ENCODE results near the gene COL28A1.
"Not testable (repeated sequence)": the region's sequence is repeated elsewhere in the genome, so short reads cannot be mapped to it uniquely, and the experiment has no call there.

Gene COL28A1

DNA sequence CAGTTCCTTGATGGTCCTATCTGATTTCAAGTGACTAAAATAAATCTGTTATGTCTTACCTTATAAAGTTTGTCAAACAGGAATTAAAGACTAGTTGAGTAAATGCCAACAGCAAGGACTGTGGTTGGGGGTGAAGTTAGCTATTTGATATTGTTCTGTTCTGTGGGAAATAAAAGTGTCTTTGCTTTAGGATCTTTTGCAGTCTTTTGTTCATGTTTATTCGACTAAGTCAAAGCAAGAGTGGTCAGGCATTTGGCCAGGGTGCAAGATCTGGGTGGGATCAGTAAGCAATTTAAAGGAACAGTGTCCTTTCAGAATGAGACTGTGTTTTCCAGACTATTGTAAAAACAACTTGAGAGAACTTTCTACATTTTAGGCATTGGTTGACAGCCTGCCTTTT is at the start of gene COL28A1:
TSS of gene COL28A1 (minus strand) at position 183 of the 400 bp plus-strand sequence. CDS start 2,998 bp downstream, outside the sequence.
- no peak for DNase-seq

DNA sequence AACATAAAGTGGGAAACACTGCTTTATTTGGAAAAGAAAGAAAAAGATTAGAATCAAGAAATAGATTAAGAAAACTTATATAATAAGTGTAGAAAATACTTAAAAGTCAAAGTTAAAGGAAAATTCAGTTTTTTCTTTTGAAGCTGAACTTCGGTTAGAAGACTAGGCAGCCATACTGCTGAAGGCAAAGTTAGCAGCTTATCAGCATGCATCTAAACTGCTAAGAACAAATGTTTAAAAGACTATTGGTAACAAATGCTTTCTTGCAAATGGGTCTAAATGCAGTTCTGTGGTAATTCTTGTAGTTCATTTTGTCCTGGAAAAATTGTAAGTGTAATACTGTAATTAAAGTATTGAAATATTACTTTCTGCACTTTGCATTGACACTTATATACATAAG is 49.0 kb upstream of the COL28A1 start:
- no peak for DNase-seq

DNA sequence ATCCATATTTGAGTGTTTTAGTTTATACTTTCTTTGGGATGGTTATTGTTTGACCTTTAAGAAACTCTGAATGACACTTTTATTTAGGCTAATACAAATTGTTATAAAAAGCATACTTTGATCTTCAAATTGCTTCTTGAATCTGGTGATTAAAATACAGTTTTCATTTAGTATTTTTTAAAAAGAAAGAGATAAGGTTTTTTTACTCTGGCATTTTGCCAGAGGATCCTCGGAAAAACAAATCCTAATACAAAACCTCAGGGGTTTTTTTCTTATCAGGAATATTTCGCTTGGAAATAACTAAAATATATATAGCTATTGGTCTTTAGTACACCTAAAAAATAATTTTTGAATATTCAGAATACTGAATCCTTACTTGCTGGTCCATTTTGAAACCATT is 48.1 kb upstream of the COL28A1 start:
- DNase-seq, result no peak

DNA sequence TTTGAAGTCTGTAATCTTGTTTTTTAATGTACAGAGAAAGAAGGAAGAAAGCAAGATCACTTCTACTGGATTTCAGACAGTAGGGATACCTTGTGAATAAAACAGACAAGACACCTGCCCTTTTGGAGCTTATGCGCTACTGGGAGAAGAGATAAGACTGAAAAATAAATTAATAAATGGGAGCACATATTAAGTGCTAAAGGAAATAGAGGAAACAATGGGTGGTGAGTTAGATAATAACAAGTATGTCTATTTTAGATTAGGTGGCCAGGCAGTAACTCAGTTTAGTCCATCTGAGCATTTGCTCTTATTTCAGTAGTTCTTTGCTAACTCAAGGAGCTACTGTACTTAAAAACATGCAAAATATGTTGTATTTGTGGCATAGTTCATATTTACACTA is 46.9 kb upstream of the COL28A1 start:
- DNase-seq, result no peak

DNA sequence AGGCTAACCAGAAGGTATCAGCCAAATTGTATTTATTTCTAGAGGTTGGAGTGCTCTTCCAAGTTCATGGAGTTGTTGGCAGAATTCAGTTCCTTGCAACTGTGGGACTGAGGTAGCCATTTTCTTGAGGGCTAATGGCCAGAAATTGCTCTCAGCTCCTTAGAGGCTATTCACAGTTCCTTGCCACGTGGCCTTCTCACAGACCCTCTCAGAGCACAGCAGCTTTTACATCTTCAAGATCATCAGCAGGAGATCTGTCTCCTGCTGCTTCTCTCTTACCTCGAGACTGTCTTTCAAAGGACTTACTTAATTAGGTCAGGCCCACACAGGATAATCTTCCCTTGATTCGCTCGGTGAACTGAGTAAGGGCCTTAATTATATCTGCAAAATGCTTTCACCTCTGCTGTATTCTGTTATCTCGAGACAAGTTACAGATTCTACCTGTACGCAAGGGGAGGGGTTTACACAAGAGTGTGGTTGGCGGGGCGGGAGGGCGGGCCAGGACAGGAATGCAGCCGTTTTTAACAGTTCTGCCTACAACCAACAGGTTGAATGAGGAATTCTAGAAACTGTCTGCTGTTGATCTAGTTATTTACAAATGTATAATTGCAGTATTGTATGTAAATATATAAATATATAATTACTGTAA is 46.0 kb upstream of the COL28A1 start:
- DNase-seq, result no peak

DNA sequence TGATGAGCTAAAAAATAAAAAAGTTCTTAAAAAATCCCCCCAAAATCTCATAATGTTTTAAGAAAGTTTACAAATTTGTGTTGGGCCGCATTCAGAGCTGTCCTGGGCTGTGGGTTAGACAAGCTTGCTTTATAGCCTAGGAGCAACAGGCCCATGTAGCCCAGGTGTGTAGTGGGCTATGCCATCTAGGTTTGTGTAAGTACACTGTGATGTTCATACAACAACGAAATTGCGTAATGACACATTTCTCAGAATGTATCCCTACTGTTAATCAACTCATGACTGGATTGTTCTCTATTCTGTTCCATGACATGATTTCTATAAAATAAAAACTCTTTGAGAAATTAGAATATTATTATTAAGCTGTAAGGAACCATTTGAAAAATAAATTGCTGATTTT is 44.0 kb upstream of the COL28A1 start:
- no peak for DNase-seq

DNA sequence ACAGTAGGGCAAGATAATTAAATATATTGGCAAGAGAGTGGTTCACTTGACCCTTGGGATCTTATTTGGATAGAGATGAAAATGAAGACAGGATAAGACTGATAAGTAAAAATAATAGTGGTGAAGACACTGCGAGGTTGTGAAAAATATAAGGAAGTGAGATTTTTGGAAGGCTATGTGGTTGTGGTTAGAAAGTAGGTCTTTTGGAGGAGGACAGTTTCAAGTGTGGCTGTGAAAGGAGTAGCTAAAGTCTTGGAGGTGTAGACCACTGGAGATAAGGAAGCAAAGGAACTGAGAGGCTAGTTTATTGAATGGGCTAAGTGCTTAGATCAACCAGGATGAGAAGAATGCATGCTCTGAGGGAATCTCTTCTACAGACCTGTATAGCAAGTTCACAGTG is 42.2 kb upstream of the COL28A1 start:
- no peak for DNase-seq

DNA sequence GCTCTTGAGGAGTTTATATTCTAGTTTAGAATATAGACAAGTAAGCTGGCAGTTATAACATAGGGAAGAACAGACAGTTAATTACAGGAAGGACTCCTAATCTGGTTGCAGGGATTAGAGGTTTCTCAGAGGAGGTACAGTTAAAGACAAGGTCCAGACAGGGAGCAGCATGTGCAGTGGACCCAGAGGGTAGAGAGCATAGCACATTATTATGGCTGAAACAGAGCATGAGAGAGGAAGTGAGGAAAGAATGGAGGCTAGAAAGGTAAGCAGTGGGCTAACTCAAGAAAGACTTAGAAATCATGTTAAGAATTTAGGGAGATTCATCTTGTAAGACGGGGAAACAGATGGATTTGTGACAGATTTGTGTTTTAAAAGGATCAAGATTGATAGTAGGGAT is 40.7 kb upstream of the COL28A1 start:
- DNase-seq, result no peak

DNA sequence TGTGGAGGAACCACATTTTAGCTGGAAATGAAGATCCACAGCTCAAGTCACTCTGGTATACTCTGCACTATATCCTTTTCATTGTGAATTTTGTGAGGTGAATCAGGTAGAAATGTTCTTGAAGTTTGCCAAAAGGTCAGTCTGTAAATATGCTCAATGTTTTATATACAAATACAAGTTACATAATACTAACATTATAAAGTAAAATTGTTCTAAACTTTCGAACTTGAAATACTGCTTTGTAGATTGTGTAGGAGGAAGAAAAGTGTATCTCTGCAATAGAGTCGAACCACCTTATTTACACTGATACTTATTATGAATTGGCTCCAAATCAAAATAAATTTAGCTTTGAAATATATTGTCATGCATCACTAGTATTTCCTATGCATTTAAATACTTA is 38.0 kb upstream of the COL28A1 start:
- DNase-seq, result no peak

DNA sequence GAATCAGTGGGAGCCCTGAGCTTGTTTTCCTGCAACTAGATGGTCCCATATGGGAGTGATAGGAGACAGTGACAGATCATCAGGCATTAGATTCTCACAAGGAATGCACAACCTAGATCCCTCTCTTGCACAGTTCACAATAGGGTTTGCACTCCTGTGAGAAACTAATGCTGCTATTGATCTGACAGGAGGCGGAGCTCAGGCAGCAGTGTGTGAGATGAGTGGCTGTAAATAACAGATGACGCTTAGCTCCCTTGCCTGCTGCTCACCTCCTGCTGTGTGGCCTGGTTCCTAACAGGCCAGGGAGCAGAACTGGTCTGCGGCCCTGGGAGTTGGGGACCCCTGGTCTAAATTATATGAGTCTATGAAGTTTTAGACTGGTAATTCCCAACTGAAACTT is 34.9 kb upstream of the COL28A1 start:
- DNase-seq, result no peak

DNA sequence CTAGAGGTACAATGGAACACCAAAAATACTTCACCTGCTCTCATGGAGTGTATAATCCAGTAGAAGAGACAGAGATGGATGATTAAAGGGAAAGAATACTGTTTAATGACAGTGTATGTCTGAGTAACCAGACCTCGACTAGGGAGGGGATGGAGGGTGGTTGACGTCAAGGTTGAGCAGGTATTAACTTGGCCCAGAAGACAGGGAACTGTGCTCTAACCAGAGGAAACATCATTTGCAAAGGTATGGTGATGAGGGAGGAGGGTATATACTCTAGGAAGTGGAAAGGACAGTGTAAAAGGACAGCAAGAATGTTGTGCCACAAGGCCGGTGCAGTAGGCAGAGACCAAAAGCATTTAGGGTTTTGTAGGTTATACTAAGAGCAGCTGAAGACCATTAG is 33.9 kb upstream of the COL28A1 start:
- no peak for DNase-seq

DNA sequence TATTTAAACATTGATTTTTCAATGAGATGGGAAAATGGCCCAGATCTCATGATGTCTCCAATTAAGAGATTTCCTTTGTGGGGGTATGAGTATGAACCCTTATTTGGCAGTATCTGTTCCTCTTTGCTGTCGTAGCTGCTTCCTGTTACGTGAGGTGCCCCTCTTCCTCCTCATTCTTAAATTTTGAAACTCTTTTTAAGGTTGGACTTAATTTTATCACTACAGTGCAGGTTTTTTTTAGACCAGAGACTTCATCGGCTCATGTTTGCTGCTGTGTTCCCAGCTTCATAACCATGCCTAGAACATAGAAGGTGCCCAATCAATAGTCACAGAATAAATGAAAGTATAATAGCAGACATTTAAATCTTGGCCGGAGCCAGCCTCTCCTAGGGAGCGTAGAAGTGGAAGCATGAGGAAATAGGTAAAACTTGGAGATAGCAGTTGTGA is 33.4 kb upstream of the COL28A1 start:
- DNase-seq, result no peak

DNA sequence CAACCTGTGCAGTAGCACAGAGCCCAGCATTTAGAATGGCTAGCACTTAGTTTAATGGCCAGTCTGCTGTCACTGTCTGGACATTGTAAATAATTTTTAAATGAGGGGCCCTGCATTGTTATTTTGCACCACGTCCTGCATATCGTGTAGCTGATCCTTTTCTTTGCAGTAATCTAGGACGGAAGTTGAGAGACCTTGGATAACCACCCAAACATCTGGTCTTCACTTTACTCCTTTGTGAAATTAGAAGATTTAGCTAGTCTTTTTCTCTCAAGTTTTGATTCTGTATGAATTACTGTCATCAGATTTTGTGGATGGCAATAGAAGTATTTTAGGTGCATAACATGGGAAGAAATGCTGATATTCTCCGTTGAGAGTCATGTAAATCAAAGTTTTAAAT is 32.9 kb upstream of the COL28A1 start:
- no peak for DNase-seq

DNA sequence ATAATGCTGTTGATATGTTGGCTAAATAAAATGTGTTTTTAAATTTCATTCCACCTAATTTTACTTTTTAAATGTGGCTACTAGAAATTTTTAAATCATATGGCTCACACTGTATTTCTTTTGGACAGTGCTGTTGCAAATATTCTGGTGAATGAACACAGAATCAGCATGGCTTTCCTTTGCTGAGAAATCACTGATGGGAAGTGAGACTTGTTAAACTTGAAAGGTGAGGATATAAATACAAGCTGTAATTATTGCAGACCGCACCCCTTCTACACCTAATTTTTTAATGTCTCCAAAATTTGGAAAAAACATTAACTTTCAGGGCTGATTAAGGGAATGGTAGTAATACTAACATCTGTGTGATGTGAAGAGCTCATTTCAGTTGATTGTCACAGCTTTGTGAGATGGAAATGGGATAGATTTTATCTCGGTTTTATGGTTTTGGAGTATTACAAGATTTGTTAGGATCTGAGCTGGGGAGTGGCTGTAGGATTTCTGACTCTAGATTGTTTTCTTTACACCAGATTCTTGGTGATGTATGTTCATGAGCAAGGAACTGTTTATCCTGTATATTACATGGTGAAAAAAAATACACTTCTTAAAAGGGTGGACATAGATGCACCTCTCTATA is 32.3 kb upstream of the COL28A1 start:
- DNase-seq, result no peak

DNA sequence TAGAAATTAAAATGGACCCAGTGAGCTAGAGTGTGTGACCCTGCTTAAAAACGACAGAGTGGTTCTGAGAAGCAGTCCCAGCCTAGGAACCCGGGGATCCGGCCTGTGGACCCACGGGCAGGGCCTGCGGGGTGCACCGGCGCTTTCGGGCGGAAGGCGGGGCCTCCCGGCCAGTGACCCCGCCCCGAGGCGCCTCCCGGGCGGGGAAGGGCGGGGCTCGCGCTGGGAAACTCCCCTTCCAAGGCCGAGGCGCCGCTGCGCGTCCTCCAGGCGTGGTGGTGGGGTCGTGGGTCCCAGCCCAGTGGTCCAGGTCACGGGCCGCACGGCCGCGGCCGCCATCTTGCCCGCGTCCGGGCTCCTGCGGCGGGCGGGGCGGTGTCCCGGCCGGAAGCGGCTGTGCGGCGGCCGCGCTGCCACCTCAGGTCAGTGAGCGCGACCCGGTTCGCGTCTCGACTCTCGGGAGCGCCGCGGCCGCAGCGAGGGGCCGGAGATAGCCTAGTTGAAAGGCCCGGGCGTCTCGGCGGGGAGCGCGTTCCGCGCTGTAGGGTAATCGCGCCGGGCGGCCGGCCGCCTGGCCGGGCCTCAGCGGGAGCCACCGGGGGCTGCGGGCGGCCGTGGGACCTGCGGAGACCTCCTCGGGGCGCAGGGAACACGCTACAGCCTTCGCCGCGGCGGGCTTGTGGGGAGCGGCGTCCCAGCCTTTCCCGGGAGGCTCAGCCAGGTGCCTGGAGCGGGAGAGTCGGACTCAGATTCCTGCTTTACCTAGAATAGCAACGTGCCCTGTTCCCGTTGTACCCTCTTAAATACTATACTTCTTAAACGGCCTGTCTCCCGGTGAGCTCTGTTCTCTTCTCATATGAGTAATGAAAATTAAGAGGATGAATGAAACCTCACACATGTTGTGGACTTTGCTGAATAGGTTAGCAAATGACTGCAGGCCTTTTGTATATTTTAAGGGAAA is 31.3 kb upstream of the COL28A1 start, which contains the start of gene MIOS:
TSS of gene MIOS (plus strand) at position 234 of the 961 bp plus-strand sequence. CDS start 5,592 bp downstream, outside the sequence.
- DNase-seq, result peak; percentile 42 to 79

DNA sequence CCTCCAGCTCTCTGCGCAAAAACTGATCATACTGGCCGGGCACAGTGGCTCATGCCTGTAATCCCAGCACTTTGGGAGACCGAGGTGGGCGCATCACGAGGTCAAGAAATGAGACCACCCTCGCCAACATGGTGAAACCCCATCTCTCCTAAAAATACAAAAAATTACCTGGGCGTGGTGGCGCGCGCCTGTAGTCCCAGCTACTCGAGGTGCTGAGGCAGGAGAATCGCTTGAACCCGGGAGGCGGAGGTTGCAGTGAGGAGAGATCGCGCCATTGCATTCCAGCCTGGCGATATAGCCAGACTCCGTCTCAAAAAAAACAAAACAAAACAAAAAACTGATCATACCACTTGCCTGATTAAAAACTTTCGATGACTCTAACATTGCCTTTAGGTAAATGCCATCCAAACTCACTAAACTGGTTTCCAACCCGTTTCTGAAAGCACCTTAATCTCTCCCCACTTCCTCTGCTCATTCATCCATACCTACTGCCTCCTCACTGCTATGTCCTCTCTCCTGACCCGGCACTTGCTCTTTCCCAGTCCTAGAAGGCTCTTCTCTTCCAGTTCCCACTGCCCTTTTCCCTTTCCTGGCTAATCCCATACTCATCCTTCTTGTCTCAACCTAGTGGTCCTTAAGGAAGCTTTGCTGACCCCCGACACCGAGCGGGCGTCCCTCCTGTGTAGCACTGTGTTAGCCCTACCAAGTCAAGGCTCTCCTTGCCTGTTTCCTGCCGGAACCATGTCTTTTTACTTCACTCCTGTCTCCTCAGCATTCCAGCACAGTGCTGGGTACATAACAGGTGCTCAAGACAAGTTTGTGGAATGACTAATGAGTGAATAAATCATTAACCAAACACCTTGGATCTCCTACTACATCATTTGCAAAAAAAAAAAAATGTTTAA is 30.3 kb upstream of the COL28A1 start:
- DNase-seq, result no peak

DNA sequence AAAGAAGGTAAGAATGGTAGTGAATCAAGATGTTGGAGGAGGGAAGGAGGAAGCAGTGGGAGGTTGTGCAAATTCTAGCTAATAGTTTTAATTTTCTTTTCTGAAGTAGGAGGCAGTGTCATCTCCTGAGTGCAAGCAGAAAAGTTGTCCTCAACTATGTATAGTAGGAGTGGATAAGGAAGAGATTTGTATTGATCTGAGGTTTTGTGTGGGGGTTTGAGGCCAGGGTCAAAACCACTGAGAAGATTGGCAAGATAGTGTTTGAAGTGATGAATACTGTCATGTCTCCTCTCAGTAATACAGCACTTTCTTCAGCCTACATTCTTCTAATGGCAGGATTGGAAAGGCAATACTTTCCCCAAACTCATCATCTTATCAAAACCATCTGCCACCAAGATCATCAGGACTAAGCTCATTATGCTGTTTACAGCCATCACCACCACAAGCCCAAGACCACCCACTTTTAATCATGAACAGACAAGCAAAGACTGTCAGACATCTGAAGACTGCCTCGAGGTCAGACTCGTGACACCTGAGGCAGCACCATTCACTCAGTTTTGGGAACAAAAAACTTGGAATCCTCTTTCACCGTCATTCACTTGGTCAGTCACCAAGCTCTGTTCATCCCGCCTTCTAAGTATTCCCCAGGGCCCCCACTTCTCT is 29.5 kb upstream of the COL28A1 start:
- DNase-seq, result no peak

DNA sequence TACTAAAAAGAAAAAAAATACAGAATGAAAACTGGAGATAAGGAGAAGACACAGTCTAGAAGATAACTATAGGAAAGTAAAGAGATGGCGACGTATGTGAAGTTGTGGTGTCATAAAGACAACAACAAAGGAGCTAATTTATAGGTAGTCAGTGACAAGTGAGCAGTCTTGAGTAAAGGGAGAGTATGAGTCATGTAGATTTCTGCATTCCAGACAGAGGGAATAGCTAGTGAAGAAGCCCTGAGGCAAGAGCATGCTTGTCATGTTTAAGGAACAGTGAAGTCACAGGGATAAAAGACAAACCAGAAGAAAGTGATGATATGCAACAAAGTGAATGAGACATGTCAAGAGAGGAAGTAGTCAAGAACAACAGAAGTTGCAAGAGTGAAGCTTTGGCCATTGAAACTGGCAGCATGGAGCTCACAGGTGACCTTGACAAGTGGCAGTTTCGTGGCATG is 28.7 kb upstream of the COL28A1 start:
- peak; percentile 51 to 90 for DNase-seq

DNA sequence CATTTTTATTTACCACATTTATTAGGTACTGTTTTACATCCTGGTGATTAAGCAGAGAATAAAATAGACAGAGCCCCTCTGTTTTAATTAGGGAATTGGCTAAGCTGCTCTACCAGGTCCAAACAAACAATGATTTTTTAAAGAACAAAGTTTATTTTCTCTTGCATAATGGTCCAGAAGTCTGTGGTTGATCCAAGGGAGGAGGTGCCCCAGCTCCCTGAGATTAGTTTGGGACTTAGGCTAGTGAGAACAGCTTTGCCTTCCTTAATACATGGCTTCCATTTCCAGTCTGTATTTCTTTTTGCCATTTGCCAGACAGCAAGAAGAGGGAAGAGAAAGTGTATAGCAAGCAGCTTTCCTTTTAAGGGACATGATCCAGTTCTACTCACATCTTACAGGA is 28.1 kb upstream of the COL28A1 start:
- no peak for DNase-seq

DNA sequence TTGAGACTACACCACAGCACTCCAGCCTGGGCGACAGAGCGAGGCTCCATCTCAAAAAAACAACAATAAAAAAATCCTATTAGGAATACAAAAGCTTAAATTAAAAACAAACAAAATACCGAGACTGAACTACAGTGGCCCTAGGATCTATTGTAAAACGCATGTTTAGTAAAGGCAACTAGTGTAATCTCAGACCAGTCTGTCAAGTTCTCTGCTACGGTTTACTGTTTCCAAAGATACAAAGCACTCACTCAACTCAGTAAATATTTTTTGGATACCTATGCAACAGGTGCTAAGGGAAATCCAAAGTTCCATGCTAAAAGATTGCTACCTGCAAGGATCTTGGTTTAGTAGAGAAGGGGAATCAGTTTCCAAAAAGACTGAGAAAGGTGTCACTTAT is 27.6 kb upstream of the COL28A1 start:
- no peak for DNase-seq

DNA sequence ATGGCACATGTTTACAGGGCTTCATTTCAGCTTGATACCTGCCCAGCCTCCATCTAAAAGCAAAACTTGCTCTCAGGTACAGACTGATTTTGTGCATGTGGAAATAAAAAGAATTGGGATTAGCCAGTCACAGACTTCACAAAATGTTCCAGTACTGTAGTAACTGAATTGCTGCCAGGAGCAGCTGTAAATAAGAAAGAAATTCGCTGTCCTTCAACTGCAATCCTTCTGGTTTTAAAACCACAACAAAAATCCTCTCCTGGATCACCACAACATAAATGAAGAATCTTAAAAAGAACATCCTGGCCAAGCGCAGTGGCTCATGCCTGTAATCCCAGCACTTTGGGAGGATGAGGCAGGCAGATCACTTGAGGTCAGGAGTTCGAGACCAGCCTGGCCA is 27.1 kb upstream of the COL28A1 start:
- no peak for DNase-seq

DNA sequence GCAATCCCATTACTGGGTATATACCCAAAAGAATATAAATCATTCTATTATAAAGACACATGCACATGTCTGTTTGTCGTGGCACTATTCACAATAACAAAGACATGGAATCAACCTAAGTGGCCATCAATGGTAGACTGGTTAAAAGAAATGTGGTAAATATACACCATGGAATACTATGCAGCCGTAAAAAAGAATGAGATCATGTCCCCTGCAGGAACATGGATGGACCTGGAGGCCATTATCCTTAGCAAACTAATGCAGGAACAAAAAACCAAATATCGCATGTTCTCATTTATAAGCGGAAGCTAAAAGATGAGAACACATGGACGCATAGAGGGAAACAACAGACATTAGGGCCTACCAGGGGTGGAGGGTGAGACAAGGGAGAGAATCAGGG is 25.9 kb upstream of the COL28A1 start:
- not testable (repeated sequence) for DNase-seq
